Embryonic facial prominence (tissue), 1 donor: ENCODE results near the gene CD2.

ENCODE experiments used
- DNase-seq: peaks from one replicate; pipeline ENCODE4 v3.0.0-alpha.2; 2016; ENCODE audit errors: extremely low spot score

The CD2 gene

GRCh38 chr1:116777831-116778830 lies 23.9 kb downstream of the CD2 start:
- no peak for DNase-seq

DNA sequence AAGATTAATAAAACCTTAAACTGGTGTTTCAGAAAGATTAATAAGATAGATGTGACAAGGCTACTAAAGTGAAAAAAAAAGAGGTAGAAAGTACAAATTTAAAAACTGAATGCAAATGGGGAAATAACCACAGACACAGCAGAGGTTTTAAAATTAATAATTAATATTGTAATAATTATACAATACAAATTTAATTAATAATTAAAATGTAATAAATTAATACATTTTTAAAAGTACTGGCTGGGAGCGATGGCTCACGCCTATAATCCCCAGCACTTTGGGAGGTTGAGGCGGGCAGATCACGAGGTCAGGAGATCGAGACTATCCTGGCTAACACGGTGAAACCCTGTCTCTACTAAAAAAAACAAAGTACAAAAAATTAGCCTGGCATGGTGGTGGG lies 26.8 kb downstream of the CD2 start:
- no peak for DNase-seq

DNA sequence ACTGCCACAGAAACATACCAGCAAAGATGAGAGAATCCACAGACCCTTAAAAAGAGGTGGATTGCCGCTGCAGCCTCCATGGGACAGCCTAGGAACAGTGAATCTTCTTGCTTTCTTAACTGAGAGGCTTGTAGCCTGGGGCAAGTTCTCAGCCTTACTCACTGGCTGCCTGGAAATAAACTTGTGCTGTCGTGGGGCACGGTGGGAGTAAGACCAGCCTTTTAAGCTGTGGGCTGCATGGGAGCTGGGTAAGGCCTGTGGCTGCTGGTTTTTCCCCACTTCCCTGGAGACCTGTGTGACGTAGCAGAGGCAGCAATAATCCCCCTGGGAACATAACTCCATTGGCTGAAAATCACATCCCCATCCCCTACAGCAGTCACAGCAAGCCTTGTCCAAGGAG lies 30.8 kb downstream of the CD2 start:
- DNase-seq = no peak

DNA sequence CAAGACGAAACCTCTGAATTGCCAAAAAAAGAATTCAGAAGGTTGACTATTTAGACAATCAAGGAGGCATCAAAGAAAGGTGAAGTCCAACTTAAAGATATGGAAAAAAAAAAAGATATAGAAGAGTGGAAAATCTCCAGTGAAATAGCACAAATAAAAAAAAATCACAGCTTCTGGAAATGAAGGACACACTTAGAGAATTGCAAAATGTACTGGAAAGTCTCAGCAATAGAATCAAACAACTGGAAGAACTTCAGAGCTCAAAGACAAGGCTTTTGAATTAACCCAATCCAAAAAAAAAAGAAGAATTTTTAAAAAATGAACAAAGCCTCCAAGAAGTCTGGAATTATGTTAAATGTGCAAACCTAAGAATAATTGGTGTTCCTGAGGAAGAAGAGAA lies 31.8 kb downstream of the CD2 start:
- DNase-seq = no peak

DNA sequence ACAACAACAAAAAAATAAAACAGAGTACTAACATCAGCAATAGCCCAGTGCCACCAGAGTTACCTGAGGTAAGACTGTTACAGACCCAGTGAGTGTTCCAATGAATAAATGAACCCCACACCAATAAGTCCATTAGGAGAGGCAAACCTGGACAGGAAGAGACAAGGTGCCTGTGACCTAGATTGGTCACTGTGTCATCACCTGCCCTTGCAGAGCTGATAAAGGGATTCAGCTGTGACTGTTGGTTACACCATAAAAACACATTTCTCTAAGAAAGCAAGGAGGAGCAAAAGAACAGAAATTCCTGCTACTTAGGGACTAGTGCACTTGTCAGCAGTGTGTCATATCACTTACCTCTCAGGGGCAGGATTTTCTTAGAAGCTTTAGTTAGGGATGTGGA lies 37.5 kb downstream of the CD2 start:
- DNase-seq = no peak

DNA sequence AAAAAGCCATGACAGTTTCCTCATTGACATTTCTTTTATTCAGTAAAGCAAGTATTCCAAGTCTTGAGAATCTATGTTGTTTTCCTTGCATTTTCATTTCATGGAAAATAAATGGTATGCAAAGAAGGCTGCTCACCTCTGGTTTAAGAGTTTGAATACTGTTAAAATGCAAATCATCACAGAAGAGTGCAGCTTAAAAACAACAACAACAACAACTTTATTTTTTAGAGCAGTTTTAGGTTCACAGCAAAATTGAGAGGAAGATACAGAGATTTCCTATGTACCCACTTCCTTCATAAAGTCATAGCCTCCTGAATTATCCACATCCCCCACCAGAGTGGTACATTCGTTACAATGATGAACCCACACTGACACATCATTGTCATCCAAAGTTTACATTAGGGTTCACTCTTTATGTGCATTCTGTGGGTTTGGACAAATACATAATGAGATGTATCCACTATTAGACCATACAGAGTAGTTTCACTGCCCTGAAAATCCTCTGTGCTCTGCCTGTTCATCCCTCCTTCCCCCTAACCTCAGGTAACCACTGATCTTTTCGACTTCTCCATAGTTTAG lies 39.2 kb downstream of the CD2 start:
- DNase-seq = no peak

- DNase-seq = no peak
Measured at GRCh38 chr1:116794371-116794770, 40.1 kb downstream of the CD2 start.

GRCh38 chr1:116794804-116795481 lies 40.7 kb downstream of the CD2 start:
- DNase-seq = no peak

DNA sequence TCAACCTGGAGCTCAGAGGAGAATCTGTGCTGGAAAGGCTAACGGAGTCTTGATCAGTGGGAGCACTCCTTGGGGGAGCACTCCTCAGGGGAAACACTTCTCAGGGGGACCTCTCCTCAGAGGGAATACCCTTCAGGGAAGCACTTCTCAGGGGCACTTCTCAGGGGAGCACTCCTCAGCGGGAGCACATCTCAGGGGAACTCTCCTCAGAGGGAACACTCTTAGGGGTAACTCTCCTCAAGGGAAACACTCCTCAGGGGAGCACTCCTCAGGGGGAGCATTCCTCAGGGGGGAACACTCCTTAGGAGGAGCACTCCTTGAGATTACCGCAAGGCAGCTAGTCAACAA lies 41.2 kb downstream of the CD2 start:
- DNase-seq = no peak

DNA sequence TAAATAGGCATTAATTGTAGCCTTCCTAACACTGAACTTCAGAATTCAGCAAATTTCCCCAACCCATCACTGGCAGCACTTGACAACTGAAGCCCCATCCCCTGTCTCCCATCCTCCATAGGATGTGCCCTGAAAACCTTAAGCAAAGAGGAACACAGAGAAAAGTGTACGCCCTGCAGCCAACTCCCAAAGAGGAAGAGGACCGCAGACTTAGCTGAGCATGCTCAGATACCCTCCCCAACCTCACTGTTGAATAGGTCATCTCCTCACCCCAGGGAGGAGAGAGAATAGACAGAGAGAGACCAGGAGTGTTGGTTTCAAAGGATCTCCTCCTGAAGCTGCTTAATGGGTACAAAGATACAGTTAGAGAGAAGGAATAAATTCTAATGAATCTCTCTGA lies 50.5 kb downstream of the CD2 start:
- no peak for DNase-seq

GRCh38 chr1:116805398-116805797 lies 51.2 kb downstream of the CD2 start:
- DNase-seq = no peak

DNA sequence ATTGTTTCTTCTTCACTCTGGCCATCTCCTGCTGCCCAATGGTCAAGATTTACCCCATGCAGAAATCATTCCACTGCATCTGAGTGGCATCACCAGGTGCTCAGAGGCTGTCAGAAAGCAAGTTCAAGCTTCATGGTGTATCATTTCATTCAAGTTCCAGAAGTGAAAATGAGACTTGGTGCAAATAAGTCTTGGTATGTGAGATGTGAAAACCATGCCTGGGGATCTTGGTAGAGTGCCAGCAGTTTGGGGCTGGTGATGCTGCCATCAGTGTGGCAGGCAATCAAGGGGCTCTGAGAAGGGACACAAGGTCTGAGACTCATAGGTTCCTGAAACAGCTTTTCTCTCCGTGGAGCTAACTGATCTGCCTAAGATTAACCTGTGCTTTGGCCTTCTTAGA lies 52.0 kb downstream of the CD2 start:
- no peak for DNase-seq

DNA sequence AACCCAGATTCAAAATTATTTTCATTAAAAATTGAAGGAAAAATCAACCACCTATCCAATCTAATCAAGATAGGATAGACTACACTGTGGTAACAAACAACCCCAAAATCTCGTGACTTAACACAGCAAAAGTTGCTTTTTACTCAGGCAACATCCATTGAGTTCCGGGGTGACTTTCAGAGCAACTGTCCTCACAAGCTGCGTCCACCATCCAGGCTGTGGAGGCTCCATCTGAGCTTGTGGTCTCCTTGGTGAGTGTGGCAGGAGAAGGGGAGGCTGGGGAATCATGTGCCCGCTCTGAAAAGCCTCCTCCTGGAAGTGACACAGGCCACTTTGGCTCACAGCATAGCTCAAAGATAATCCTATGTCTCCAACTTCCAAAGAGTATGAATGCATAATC lies 52.4 kb downstream of the CD2 start:
- DNase-seq = no peak

- no peak for DNase-seq
Measured at GRCh38 chr1:116807394-116808199, 53.4 kb downstream of the CD2 start.

GRCh38 chr1:116808200-116808847 lies 54.1 kb downstream of the CD2 start:
- no peak for DNase-seq

GRCh38 chr1:116808848-116809508 lies 54.7 kb downstream of the CD2 start:
- no peak for DNase-seq

DNA sequence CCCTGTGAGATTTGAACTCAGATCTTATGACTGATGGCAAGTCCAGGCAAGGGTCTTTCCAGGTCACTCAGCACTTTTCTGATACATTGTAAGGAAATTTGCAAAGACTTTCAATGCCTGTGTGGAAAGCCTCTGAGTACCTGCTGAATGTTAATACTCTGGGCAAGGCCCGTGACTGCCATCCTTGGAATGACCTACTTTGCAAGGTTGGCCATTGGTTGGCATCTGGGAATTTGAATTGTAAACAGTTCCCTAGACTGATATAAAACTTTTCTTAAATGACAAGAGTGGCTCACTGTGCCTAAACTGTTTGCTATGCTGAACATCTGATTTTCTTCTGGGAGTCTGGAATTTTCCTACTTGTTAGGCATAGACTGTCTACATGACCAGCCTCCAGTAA lies 57.1 kb downstream of the CD2 start:
- no peak for DNase-seq

GRCh38 chr1:116814926-116815723 lies 60.9 kb downstream of the CD2 start:
- DNase-seq = no peak

DNA sequence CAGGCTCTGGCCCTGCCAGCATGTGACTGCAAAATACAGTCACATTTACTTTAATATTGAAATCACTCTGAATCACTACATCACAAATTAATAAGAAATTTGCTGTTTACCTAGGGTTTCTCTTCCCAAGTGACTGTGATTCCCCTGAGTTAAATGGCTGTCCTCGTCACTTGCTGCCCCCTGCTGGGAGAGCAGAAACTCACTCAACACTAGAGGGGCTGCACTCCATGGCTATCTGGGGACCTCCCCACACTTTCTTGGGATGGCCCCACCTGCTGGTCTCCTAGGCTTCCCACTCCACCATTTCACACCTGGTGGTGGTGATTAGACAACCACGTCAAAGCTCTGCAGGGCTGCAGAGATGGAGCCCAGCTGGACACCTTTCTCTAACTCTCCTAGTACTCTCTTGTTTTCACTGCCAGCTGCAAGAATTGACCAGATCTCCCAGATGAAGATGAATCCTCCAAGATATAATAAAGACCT lies 63.4 kb downstream of the CD2 start:
- DNase-seq = no peak
